ENCODE measurements around the gene XPR1.

XPR1 gene

GRCh38 chr1:180926164-180926981, 294.6 kb downstream of the XPR1 start:
- Histone ChIP-seq H3K36me3 (replicated peaks; ENCODE audit: low read depth, low read length) (no peaks in the 10 kb centered on the region), H3K79me2 (ENCODE audit: low read length) (no peaks in the 10 kb centered on the region), H2AFZ (ENCODE audit: low read depth, low read length) (no peak overlapping the region), H3K27me3 (ENCODE audit: low read depth, low read length) (no peaks in the 10 kb centered on the region), H3K4me3 (ENCODE audit: low read length) (no peak overlapping the region), H3K27ac (ENCODE audit: low read length) (no peak overlapping the region), H3K4me2 (ENCODE audit: low read length) (peak overlapping the region; percentile 15; the same call in 1 of the 2 replicates), H3K9ac (ENCODE audit: low read length) (no peak overlapping the region), H3K9me3 (ENCODE audit: insufficient read depth, low read length) (no peaks in the 10 kb centered on the region), H4K20me1 (ENCODE audit: insufficient read depth, low read length) (no peaks in the 10 kb centered on the region), H3K4me1 (ENCODE audit: low read length) (peaks cover 53% of the 10 kb centered on the region)
- TF ChIP-seq CTCF (IDR thresholded peaks at IDR 0.05; ENCODE audit: low read depth, low read length) (no peak), EZH2phosphoT487 (IDR thresholded peaks at IDR 0.05; ENCODE audit: low read depth) (no peak)

GRCh38 chr1:180927348-180927747, 295.5 kb downstream of the XPR1 start:
- Histone ChIP-seq H3K9ac (ENCODE audit: low read length) (no peak overlapping the region), H3K4me1 (ENCODE audit: low read length) (peaks cover 43% of the 10 kb centered on the region), H3K79me2 (ENCODE audit: low read length) (no peaks in the 10 kb centered on the region), H3K9me3 (ENCODE audit: insufficient read depth, low read length) (no peaks in the 10 kb centered on the region), H3K4me2 (ENCODE audit: low read length) (no peak overlapping the region), H3K36me3 (replicated peaks; ENCODE audit: low read depth, low read length) (no peaks in the 10 kb centered on the region), H3K4me3 (ENCODE audit: low read length) (no peak overlapping the region), H2AFZ (ENCODE audit: low read depth, low read length) (no peak overlapping the region), H3K27ac (ENCODE audit: low read length) (no peak overlapping the region), H4K20me1 (ENCODE audit: insufficient read depth, low read length) (no peaks in the 10 kb centered on the region), H3K27me3 (ENCODE audit: low read depth, low read length) (no peaks in the 10 kb centered on the region)
- no peak for TF ChIP-seq CTCF (IDR thresholded peaks at IDR 0.05; ENCODE audit: low read depth, low read length)

- H3K4me1 ChIP-seq (ENCODE audit: low read length), result peaks cover 38% of the 10 kb centered on the region
- no peak overlapping the region for H3K9ac ChIP-seq (ENCODE audit: low read length)
- no peaks in the 10 kb centered on the region for H3K36me3 ChIP-seq (replicated peaks; ENCODE audit: low read depth, low read length)
- no peak overlapping the region for H3K4me2 ChIP-seq (ENCODE audit: low read length)
- H4K20me1 ChIP-seq (ENCODE audit: insufficient read depth, low read length), result no peaks in the 10 kb centered on the region
- H3K79me2 ChIP-seq (ENCODE audit: low read length), result no peaks in the 10 kb centered on the region
- no peak overlapping the region for H3K4me3 ChIP-seq (ENCODE audit: low read length)
- no peaks in the 10 kb centered on the region for H3K9me3 ChIP-seq (ENCODE audit: insufficient read depth, low read length)
- H3K27me3 ChIP-seq (ENCODE audit: low read depth, low read length), result no peaks in the 10 kb centered on the region
- no peak for TF ChIP-seq CTCF (IDR thresholded peaks at IDR 0.05; ENCODE audit: low read depth, low read length)
- TF ChIP-seq EZH2phosphoT487 (IDR thresholded peaks at IDR 0.05; ENCODE audit: low read depth), result no peak
- H3K27ac ChIP-seq (ENCODE audit: low read length), result no peak overlapping the region
- H2AFZ ChIP-seq (ENCODE audit: low read depth, low read length), result no peak overlapping the region
Observed at GRCh38 chr1:180927841-180928240, 296.0 kb downstream of the XPR1 start.

DNA sequence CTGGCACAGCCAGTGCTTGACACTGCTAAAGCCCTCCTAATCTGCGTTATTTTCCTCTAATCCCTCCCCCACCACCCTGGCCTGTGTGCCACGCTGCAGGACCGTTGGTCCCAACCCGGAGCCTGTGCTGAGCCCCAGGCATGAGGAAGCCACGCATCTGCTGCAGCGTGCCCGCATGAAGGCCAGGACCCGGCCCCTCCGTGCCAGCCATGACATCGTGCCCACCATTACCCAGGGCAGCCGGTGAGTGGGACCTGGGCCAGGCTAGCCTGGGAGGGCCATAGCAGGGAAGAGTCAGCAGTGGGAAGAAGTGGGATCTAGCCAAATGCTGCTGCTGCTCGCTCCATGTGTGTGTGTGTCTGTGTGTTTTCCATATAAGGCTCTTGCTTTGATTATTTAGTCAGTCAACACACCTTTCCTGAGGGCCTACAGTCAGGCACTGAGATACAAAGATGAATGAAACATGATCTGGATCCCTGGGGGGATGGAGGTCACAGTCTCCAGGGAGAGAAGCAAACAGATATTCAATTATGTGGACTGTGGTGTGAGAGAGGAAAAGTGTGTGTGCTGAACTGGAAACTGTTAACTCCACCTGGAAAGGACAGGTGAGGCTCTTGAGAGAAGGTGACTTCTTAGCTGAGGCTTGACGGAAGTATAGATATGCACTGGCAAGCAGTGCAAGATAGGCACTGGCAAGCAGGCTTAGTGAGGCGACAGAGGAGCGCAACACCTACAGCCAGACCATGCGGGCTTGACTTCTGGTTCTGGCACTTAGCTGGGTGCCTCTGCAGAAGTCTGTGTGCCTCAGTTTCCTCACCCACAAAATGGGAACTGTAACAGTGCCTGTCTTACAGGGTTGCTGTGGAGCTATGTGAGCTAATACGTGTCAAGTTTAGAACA, 296.8 kb downstream of the XPR1 start:
- Histone ChIP-seq H3K4me3 (ENCODE audit: low read length) (no peak overlapping the region), H3K27me3 (ENCODE audit: low read depth, low read length) (no peaks in the 10 kb centered on the region), H3K4me1 (ENCODE audit: low read length) (peaks cover 30% of the 10 kb centered on the region), H4K20me1 (ENCODE audit: insufficient read depth, low read length) (no peaks in the 10 kb centered on the region), H3K79me2 (ENCODE audit: low read length) (no peaks in the 10 kb centered on the region), H3K9me3 (ENCODE audit: insufficient read depth, low read length) (no peaks in the 10 kb centered on the region), H3K9ac (ENCODE audit: low read length) (no peak overlapping the region), H2AFZ (ENCODE audit: low read depth, low read length) (no peak overlapping the region), H3K27ac (ENCODE audit: low read length) (no peak overlapping the region), H3K36me3 (replicated peaks; ENCODE audit: low read depth, low read length) (no peaks in the 10 kb centered on the region), H3K4me2 (ENCODE audit: low read length) (no peak overlapping the region)
- TF ChIP-seq EZH2phosphoT487 (IDR thresholded peaks at IDR 0.05; ENCODE audit: low read depth), result no peak
